SIG-M5 treated with dmso at 0.1 percent for 504 hours (cell line): ENCODE data around the gene ZSCAN21.

Experiments used
- DNase-seq: peaks from one replicate; lab custom pipeline; 2025; ENCODE audit not compliant: unreplicated experiment; lab: John Stamatoyannopoulos, UW

ZSCAN21 gene

GRCh38 chr7:100075418-100075817, 25.8 kb downstream of the ZSCAN21 start:
- no peak for DNase-seq

GRCh38 chr7:100077205-100077604, 27.6 kb downstream of the ZSCAN21 start:
- no peak for DNase-seq

- DNase-seq = no peak
Measured at GRCh38 chr7:100079024-100079560, 29.5 kb downstream of the ZSCAN21 start.

GRCh38 chr7:100080907-100081534, 31.4 kb downstream of the ZSCAN21 start:
- DNase-seq = no peak

- DNase-seq = peak; percentile 98
Measured at GRCh38 chr7:100081535-100082102, 32.0 kb downstream of the ZSCAN21 start, which contains the start of gene ZNF3. Gene ZNF3, minus strand, starts transcription at chr7:100081723. Its CDS starts 4,366 bp downstream, at chr7:100077357.

- no peak for DNase-seq
Measured at GRCh38 chr7:100082978-100083377, 33.4 kb downstream of the ZSCAN21 start.

- DNase-seq = peak; percentile 30
Measured at GRCh38 chr7:100085515-100085914, 35.9 kb downstream of the ZSCAN21 start.

- no peak for DNase-seq
Measured at GRCh38 chr7:100087055-100087750, 37.6 kb downstream of the ZSCAN21 start.

GRCh38 chr7:100088095-100088620, 38.6 kb downstream of the ZSCAN21 start:
- no peak for DNase-seq

GRCh38 chr7:100088621-100089457, 39.3 kb downstream of the ZSCAN21 start, which contains the start of gene COPS6:
Gene COPS6, plus strand, starts transcription at chr7:100088969. Its CDS starts 22 bp downstream, at chr7:100088991.
- DNase-seq = peak; percentile 56

GRCh38 chr7:100089458-100090196, 40.1 kb downstream of the ZSCAN21 start:
- no peak for DNase-seq

GRCh38 chr7:100090527-100091410, 41.2 kb downstream of the ZSCAN21 start:
- DNase-seq = no peak

- DNase-seq = no peak
Measured at GRCh38 chr7:100091411-100092181, 42.0 kb downstream of the ZSCAN21 start.

GRCh38 chr7:100093054-100093453, 43.5 kb downstream of the ZSCAN21 start:
- no peak for DNase-seq

- DNase-seq = no peak
Measured at GRCh38 chr7:100093498-100093897, 43.9 kb downstream of the ZSCAN21 start.

- DNase-seq = no peak
Measured at GRCh38 chr7:100093925-100094486, 44.4 kb downstream of the ZSCAN21 start.

- no peak for DNase-seq
Measured at GRCh38 chr7:100095289-100095688, 45.7 kb downstream of the ZSCAN21 start.

- no peak for DNase-seq
Measured at GRCh38 chr7:100095704-100096103, 46.1 kb downstream of the ZSCAN21 start.
